Measurements from ENCODE around the gene XPNPEP1. TPM values are rescaled to one million over a fixed set of nuclear protein-coding genes. Genes with fewer than 3 reads are reported as not detected.

Gene XPNPEP1
- total RNA-seq, 4 donors from 2014 or later, result 77.1 to 239 (median 109) TPM

DNA sequence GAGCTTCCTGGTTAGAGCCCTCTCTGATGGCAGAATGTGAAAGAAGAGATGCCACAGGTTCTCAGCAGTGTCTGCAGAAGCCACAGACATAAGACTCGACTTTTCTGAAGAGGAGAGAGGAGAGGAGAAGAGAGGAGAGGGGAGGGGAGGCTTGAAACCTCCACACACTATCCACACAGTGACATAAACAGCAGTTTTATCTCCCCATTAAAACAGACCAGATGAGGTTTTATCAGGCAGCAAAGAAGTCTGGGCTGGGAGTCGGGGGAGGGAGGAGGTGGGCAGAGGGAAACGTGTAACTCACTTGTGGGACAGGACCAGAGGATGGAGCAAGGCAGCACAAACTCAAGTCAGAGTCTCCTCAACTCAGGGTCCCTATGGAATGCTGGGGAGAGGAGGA lies 76.5 kb downstream of the XPNPEP1 start:
- no peak for DNase-seq (ENCODE audit: low spot score in 2 of 2)
- Histone ChIP-seq H3K9me3 (no peaks in the 10 kb centered on the region), H3K4me3 (no peak overlapping the region), H3K4me1 (no peaks in the 10 kb centered on the region), H3K36me3 (no peaks in the 10 kb centered on the region), H3K27me3 (no peaks in the 10 kb centered on the region), H3K27ac (no peak overlapping the region)
- TF ChIP-seq EP300 (IDR thresholded peaks at IDR 0.05) (no peak), POLR2A (IDR thresholded peaks at IDR 0.05) (no peak), POLR2AphosphoS5 (IDR thresholded peaks at IDR 0.05) (no peak)
- TF ChIP-seq, protein P1, sequence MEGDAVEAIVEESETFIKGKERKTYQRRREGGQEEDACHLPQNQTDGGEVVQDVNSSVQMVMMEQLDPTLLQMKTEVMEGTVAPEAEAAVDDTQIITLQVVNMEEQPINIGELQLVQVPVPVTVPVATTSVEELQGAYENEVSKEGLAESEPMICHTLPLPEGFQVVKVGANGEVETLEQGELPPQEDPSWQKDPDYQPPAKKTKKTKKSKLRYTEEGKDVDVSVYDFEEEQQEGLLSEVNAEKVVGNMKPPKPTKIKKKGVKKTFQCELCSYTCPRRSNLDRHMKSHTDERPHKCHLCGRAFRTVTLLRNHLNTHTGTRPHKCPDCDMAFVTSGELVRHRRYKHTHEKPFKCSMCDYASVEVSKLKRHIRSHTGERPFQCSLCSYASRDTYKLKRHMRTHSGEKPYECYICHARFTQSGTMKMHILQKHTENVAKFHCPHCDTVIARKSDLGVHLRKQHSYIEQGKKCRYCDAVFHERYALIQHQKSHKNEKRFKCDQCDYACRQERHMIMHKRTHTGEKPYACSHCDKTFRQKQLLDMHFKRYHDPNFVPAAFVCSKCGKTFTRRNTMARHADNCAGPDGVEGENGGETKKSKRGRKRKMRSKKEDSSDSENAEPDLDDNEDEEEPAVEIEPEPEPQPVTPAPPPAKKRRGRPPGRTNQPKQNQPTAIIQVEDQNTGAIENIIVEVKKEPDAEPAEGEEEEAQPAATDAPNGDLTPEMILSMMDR (IDR thresholded peaks at IDR 0.05), result no peak
- WGBS, result 37% methylated on average over 3 of the region's 3 CpGs

DNA sequence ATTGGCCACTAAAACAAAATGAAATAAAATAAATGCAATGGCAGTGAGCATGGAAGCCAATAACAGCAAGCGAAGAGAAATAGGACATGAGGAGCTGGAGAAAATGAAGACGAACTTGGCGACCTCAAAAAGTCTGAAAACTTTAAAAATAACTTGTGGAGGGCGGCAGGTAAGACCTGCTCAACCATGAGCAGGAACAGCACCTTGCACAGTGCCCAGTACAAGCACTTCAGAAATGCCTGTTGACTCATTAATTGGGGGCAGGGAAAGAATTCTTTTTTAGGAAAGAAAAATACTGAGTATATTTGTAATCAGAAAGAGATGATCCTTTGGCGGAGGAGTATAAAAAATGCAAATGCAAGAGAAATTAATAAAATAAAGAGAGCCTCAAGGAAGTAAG lies 78.0 kb downstream of the XPNPEP1 start:
- no peaks in the 10 kb centered on the region for H3K27me3 ChIP-seq
- no peak for DNase-seq (ENCODE audit: low spot score in 2 of 2)
- no peak overlapping the region for H3K27ac ChIP-seq
- H3K4me3 ChIP-seq, result no peak overlapping the region
- WGBS, result 76% methylated on average over 5 of the region's 5 CpGs
- no peaks in the 10 kb centered on the region for H3K9me3 ChIP-seq
- H3K4me1 ChIP-seq, result no peaks in the 10 kb centered on the region
- TF ChIP-seq POLR2AphosphoS5 (IDR thresholded peaks at IDR 0.05) (no peak), EP300 (IDR thresholded peaks at IDR 0.05) (no peak)
- H3K36me3 ChIP-seq, result no peaks in the 10 kb centered on the region

DNA sequence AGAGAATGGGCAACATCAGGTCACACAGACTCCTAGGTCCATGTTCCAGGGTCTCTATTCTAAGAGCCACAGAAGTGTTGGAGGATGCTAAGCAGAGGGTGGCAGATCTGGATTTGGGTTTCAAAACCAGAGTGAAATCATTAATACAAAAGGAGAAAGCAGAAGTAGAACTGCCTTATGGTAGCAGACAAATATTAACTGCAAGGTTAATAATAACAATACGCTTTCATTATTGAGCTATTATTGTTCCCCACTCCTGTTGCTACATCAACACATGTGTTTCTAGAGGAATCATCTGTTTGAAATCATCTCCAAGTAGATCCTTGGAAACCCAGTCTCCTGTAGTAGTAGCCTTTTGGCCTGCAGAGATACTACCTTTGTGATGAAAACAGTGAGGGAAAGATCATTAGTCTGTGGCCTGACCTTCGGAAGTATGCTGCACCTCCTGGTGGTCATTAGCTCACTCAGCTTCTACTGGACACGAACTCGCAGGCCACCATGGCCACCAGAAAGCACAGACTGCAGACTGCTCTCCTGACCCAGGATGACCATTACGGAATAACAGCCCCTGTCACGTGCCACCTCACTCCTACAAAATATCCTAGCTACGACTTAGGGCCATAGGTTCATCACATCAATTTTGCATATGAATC lies 84.6 kb downstream of the XPNPEP1 start:
- Histone ChIP-seq H3K4me3 (no peak overlapping the region), H3K27ac (no peak overlapping the region), H3K9me3 (no peaks in the 10 kb centered on the region), H3K27me3 (no peaks in the 10 kb centered on the region), H3K36me3 (no peaks in the 10 kb centered on the region), H3K4me1 (no peaks in the 10 kb centered on the region)
- DNase-seq (ENCODE audit: low spot score in 2 of 2), result no peak
- WGBS, result 91% methylated on average over 7 of the region's 7 CpGs
- TF ChIP-seq POLR2AphosphoS5 (IDR thresholded peaks at IDR 0.05) (no peak), POLR2A (IDR thresholded peaks at IDR 0.05) (no peak), EP300 (IDR thresholded peaks at IDR 0.05) (no peak)
- TF ChIP-seq, protein P1 (IDR thresholded peaks at IDR 0.05), result no peak

DNA sequence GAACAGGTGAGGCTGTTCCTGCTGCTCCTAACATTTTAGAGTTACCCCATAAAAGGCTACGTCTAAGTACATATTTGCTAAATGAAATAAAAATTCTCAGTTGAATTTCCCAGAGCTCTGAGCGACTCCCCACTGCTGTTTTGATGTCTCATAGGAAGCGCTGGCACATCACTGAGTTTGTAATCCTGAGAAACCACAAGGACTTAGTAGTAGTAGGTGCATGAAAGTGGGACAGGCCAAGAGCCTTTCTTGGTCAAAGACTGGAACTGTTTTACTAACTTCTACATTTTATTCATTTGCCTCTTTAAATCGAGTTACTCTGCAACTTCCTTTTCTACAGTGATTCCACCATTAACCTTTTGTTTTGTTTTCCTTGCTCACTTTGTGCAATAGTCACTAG lies 85.9 kb downstream of the XPNPEP1 start:
- no peaks in the 10 kb centered on the region for H3K36me3 ChIP-seq
- DNase-seq (ENCODE audit: low spot score in 2 of 2), result no peak
- TF ChIP-seq POLR2AphosphoS5 (IDR thresholded peaks at IDR 0.05) (no peak), EP300 (IDR thresholded peaks at IDR 0.05) (no peak), POLR2A (IDR thresholded peaks at IDR 0.05) (no peak)
- TF ChIP-seq, protein P1 (IDR thresholded peaks at IDR 0.05), result no peak
- H3K4me3 ChIP-seq, result no peak overlapping the region
- H3K9me3 ChIP-seq, result no peaks in the 10 kb centered on the region
- H3K4me1 ChIP-seq, result no peaks in the 10 kb centered on the region
- no peaks in the 10 kb centered on the region for H3K27me3 ChIP-seq
- 49% methylated on average over 4 of the region's 4 CpGs for WGBS
- H3K27ac ChIP-seq, result no peak overlapping the region

DNA sequence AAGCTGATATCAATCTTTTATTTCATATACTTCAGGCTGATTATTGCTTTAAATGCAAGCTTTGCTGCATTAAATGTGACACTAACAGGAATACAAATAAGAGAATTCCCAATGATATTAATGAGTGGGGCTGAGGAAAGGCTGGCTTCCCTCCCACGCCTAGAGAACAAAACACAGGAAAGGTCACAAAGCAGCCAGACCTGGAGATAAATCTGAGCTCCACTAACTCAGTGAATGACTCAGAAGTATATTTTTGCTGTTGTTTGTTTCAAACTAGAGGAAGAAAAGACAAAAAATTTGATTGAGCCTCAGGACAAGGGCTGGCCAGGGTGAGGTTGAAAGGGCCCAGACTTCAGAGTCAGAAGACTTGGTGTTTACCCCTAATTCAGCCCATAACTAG lies 88.1 kb downstream of the XPNPEP1 start:
- TF ChIP-seq POLR2A (IDR thresholded peaks at IDR 0.05), result no peak
- TF ChIP-seq EP300 (IDR thresholded peaks at IDR 0.05), result no peak
- TF ChIP-seq POLR2AphosphoS5 (IDR thresholded peaks at IDR 0.05), result no peak
- TF ChIP-seq, protein P1 (IDR thresholded peaks at IDR 0.05), result no peak
- peak overlapping the region; percentile 35 for H3K27ac ChIP-seq
- H3K4me1 ChIP-seq, result no peaks in the 10 kb centered on the region
- DNase-seq (ENCODE audit: low spot score in 2 of 2), result no peak
- no peaks in the 10 kb centered on the region for H3K9me3 ChIP-seq
- no peaks in the 10 kb centered on the region for H3K36me3 ChIP-seq
- WGBS, result 80% methylated on average over 1 of the region's 1 CpG
- no peak overlapping the region for H3K4me3 ChIP-seq
- H3K27me3 ChIP-seq, result no peaks in the 10 kb centered on the region

DNA sequence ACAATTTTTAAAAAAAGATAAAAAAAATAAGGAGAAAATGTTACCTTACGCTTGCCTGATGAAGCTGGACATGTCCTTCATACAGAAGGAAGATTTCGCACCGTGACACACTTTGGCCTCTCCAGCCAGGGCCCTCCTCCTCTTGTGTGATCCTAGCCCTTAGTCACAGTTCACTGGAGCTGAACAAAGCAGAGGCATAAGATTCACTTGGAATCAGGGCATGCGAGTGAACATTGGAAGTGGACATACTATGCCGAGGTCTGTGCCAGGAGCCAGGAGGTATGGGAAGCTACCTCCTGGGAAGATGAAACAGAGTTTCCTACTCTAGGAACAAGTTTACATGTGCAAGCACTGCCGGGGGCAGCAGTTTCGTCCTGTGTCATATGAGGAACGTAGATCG lies 91.5 kb downstream of the XPNPEP1 start:
- Histone ChIP-seq H3K27ac (no peak overlapping the region), H3K27me3 (no peaks in the 10 kb centered on the region), H3K9me3 (no peaks in the 10 kb centered on the region), H3K4me3 (no peak overlapping the region), H3K4me1 (no peaks in the 10 kb centered on the region), H3K36me3 (no peaks in the 10 kb centered on the region)
- no peak for DNase-seq (ENCODE audit: low spot score in 2 of 2)
- 98% methylated on average over 9 of the region's 9 CpGs for WGBS
- TF ChIP-seq EP300 (IDR thresholded peaks at IDR 0.05) (no peak), POLR2AphosphoS5 (IDR thresholded peaks at IDR 0.05) (no peak), POLR2A (IDR thresholded peaks at IDR 0.05) (no peak)
- TF ChIP-seq, protein P1 (IDR thresholded peaks at IDR 0.05), result no peak
